Measurements from ENCODE around the gene PARD3B.

The PARD3B gene, protein sequence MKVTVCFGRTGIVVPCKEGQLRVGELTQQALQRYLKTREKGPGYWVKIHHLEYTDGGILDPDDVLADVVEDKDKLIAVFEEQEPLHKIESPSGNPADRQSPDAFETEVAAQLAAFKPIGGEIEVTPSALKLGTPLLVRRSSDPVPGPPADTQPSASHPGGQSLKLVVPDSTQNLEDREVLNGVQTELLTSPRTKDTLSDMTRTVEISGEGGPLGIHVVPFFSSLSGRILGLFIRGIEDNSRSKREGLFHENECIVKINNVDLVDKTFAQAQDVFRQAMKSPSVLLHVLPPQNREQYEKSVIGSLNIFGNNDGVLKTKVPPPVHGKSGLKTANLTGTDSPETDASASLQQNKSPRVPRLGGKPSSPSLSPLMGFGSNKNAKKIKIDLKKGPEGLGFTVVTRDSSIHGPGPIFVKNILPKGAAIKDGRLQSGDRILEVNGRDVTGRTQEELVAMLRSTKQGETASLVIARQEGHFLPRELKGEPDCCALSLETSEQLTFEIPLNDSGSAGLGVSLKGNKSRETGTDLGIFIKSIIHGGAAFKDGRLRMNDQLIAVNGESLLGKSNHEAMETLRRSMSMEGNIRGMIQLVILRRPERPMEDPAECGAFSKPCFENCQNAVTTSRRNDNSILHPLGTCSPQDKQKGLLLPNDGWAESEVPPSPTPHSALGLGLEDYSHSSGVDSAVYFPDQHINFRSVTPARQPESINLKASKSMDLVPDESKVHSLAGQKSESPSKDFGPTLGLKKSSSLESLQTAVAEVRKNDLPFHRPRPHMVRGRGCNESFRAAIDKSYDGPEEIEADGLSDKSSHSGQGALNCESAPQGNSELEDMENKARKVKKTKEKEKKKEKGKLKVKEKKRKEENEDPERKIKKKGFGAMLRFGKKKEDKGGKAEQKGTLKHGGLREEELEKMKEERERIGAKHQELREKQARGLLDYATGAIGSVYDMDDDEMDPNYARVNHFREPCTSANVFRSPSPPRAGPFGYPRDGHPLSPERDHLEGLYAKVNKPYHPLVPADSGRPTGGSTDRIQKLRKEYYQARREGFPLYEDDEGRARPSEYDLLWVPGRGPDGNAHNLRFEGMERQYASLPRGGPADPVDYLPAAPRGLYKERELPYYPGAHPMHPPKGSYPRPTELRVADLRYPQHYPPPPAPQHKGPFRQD (N-terminal part only)

GRCh38 chr2:204544961-204545860 is at the start of gene PARD3B:
Gene PARD3B (plus strand): TSS chr2:204545475. CDS start chr2:204546000, 525 bp downstream.
- no peak for TF ChIP-seq CTCF (IDR thresholded peaks at IDR 0.05; ENCODE audit: insufficient read depth, missing control alignments)
- FAIRE-seq, result no peak
- DNase-seq (ENCODE audit: insufficient read length, low spot score), result no peak

GRCh38 chr2:204496779-204497178 is 48.5 kb upstream of the PARD3B start:
- TF ChIP-seq CTCF (IDR thresholded peaks at IDR 0.05; ENCODE audit: insufficient read depth, missing control alignments), result no peak
- DNase-seq (ENCODE audit: insufficient read length, low spot score) (no peak), FAIRE-seq (no peak)

DNA sequence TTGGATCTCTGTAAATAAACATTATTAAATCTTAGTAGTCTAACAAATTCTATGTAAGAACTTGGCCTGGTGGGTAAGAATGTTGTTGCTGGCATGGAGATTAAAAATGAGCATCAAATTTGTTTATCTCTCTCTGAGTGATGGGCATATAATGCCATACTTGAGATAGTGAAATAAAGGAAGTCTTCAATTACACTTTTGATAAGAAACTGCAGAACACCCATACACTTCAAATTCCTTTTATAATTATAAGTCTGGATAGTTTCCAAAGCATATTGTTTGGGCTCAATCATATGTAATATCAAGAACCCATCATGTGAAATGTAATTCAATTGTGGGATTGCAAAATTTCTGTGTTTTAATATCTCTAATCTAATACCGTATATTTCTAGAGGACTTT is 47.4 kb upstream of the PARD3B start:
- FAIRE-seq (no peak), DNase-seq (ENCODE audit: insufficient read length, low spot score) (no peak)
- TF ChIP-seq CTCF (IDR thresholded peaks at IDR 0.05; ENCODE audit: insufficient read depth, missing control alignments), result no peak

- no peak for TF ChIP-seq CTCF (IDR thresholded peaks at IDR 0.05; ENCODE audit: insufficient read depth, missing control alignments)
- DNase-seq (ENCODE audit: insufficient read length, low spot score), result no peak
- FAIRE-seq, result no peak
Observed at GRCh38 chr2:204498291-204498690, 47.0 kb upstream of the PARD3B start.

DNA sequence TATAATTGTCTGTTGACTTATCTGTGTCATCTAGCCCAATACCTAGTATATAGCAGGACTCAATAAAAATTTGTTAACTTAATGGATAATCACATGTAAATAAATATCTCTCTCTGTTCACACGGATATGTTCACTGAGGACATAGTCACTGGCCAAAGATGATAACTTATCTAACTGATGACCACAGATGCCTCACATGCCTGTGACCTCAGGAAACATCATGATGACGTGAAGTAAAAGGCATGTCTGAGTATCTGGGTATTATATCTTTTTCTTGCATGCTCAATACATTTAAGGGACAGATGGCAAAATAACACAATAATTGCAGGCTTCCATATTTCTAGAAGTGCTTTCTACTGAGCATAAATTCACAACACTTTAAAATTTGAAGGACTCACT is 41.4 kb upstream of the PARD3B start:
- DNase-seq (ENCODE audit: insufficient read length, low spot score) (no peak), FAIRE-seq (no peak)

More for the DNA sequence above, 41.4 kb upstream of the PARD3B start:
- TF ChIP-seq CTCF (IDR thresholded peaks at IDR 0.05; ENCODE audit: insufficient read depth, missing control alignments), result no peak

All from D721Med (cell line).